H9 (cell line): Measurements from ENCODE around the gene MST1R. TPM values are rescaled to one million over a fixed set of nuclear protein-coding genes. Genes with fewer than 3 reads are reported as not detected.

Experiments
- DNase-seq: peaks from one replicate; pipeline ENCODE4 v3.0.0-alpha.2; 2017
- H2AFZ ChIP-seq: one replicate; pipeline ENCODE4 v1.6.1; 2013; ENCODE audit warnings: mild to moderate bottlenecking, low read length, control low read depth, moderate library complexity
- H2AK5ac ChIP-seq: 2 replicates; pipeline ENCODE4 v1.6.1; 2013; ENCODE audit warnings: low read length, control low read depth, mixed read lengths; ENCODE audit not compliant: insufficient read length
- H2BK120ac ChIP-seq: one replicate; pipeline ENCODE4 v1.6.1; 2013; ENCODE audit warnings: low read depth, mild to moderate bottlenecking, low read length, control low read depth, inconsistent platforms; ENCODE audit not compliant: poor library complexity, severe bottlenecking
- H2BK12ac ChIP-seq: 2 replicates; pipeline ENCODE4 v1.6.1; 2013; ENCODE audit warnings: low read length, control low read depth, mixed read lengths, low read depth; ENCODE audit not compliant: insufficient read length
- H2BK15ac ChIP-seq: 2 replicates; pipeline ENCODE4 v1.6.1; 2013; ENCODE audit warnings: low read depth, low read length, control low read depth
- H2BK20ac ChIP-seq: one replicate; pipeline ENCODE4 v1.6.1; 2013; ENCODE audit warnings: low read depth, mild to moderate bottlenecking, low read length, control low read depth, inconsistent platforms; ENCODE audit not compliant: poor library complexity, severe bottlenecking
- H2BK5ac ChIP-seq: 2 replicates; pipeline ENCODE4 v1.6.1; 2013; ENCODE audit warnings: low read length, control low read depth, mixed read lengths; ENCODE audit not compliant: insufficient read length
- H3K14ac ChIP-seq: 2 replicates; pipeline ENCODE4 v1.6.1; 2013; ENCODE audit warnings: low read length, control low read depth; ENCODE audit not compliant: insufficient read depth
- H3K18ac ChIP-seq: 2 replicates; pipeline ENCODE4 v1.6.1; 2013; ENCODE audit warnings: low read depth, mild to moderate bottlenecking, mixed read lengths, low read length, control low read depth; ENCODE audit not compliant: insufficient read length
- H3K23ac ChIP-seq: 2 replicates; pipeline ENCODE4 v1.6.1; 2013; ENCODE audit warnings: low read length, control low read depth, mixed read lengths, low read depth; ENCODE audit not compliant: insufficient read length
- H3K23me2 ChIP-seq: 2 replicates; pipeline ENCODE4 v1.6.1; 2013; ENCODE audit warnings: low read depth, mild to moderate bottlenecking, mixed read lengths, low read length, control low read depth; ENCODE audit not compliant: insufficient read length, poor library complexity, severe bottlenecking
- H3K27ac ChIP-seq: 2 replicates; pipeline ENCODE4 v1.5.1; 2013; ENCODE audit warnings: low read length, control low read depth, mixed read lengths, low read depth; ENCODE audit not compliant: insufficient read length
- H3K27me3 ChIP-seq: 2 replicates; pipeline ENCODE4 v1.6.1; 2013; ENCODE audit warnings: low read length, control low read depth, inconsistent platforms; ENCODE audit not compliant: insufficient read depth
- H3K4ac ChIP-seq: 2 replicates; pipeline ENCODE4 v1.6.1; 2013; ENCODE audit warnings: low read depth, mild to moderate bottlenecking, control low read depth, inconsistent platforms, low read length, moderate library complexity
- H3K4me1 ChIP-seq: 2 replicates; pipeline ENCODE4 v1.6.1; 2013; ENCODE audit warnings: low read length, control low read depth, inconsistent platforms; ENCODE audit not compliant: insufficient read depth
- H3K4me2 ChIP-seq: 2 replicates; pipeline ENCODE4 v1.6.1; 2013; ENCODE audit warnings: low read length, control low read depth, mixed read lengths; ENCODE audit not compliant: insufficient read length, insufficient read depth
- H3K56ac ChIP-seq: 2 replicates; pipeline ENCODE4 v1.6.1; 2013; ENCODE audit warnings: low read depth, mild to moderate bottlenecking, mixed read lengths, low read length, control low read depth; ENCODE audit not compliant: insufficient read length
- H3K79me1 ChIP-seq: 2 replicates; pipeline ENCODE4 v1.6.1; 2013; ENCODE audit warnings: low read depth, mild to moderate bottlenecking, moderate library complexity, low read length, control low read depth, inconsistent platforms; ENCODE audit not compliant: insufficient read depth, poor library complexity, severe bottlenecking
- H3K79me2 ChIP-seq: 2 replicates; pipeline ENCODE4 v1.6.1; 2013; ENCODE audit warnings: low read length, control low read depth, inconsistent platforms; ENCODE audit not compliant: insufficient read depth
- H3K9ac ChIP-seq: 2 replicates; pipeline ENCODE4 v1.6.1; 2013; ENCODE audit warnings: low read length, control low read depth, mixed read lengths; ENCODE audit not compliant: insufficient read length; ENCODE audit errors: extremely low read depth
- H3K9me3 ChIP-seq: one replicate; pipeline ENCODE4 v1.6.1; 2013; ENCODE audit warnings: low read depth, low read length, inconsistent platforms; ENCODE audit not compliant: control insufficient read depth
- H3T11ph ChIP-seq: one replicate; pipeline ENCODE4 v1.6.1; 2013; ENCODE audit warnings: mild to moderate bottlenecking, low read length, control low read depth, inconsistent platforms
- H4K20me1 ChIP-seq: one replicate; pipeline ENCODE4 v1.6.1; 2013; ENCODE audit not compliant: control insufficient read depth, insufficient read length, insufficient read depth
- H4K5ac ChIP-seq: 2 replicates; pipeline ENCODE4 v1.6.1; 2013; ENCODE audit warnings: low read depth, mild to moderate bottlenecking, mixed read lengths, low read length, control low read depth; ENCODE audit not compliant: insufficient read length
- H4K8ac ChIP-seq: replicated peaks from 2 replicates; pipeline ENCODE4 v1.6.1; 2013; ENCODE audit warnings: low read length, control low read depth, mixed read lengths, low read depth; ENCODE audit not compliant: insufficient read length
- H4K91ac ChIP-seq: 2 replicates; pipeline ENCODE4 v1.6.1; 2013; ENCODE audit warnings: low read depth, mild to moderate bottlenecking, moderate library complexity, mixed read lengths, low read length, control low read depth; ENCODE audit not compliant: insufficient read length
- H3K27ac Mint-ChIP-seq, 3 experiments: 2 replicates in 2 of 3; 3 replicates in 1 of 3; pipeline ENCODE4 v1.8.0; 2020 to 2021; ENCODE audit warnings: mixed read lengths in 3 of 3, mild to moderate bottlenecking in 1 of 3, moderate library complexity in 1 of 3
- H3K27me3 Mint-ChIP-seq: 2 replicates; pipeline ENCODE4 v1.8.0; 2021; ENCODE audit warnings: low read depth, mild to moderate bottlenecking, moderate library complexity, mixed read lengths
- H3K36me3 Mint-ChIP-seq, 3 experiments: 2 replicates in 2 of 3; 3 replicates in 1 of 3; pipeline ENCODE4 v1.8.0; 2020 to 2021; ENCODE audit warnings: low read depth in 3 of 3, mixed read lengths in 3 of 3; ENCODE audit not compliant: insufficient read depth in 1 of 3
- H3K4me1 Mint-ChIP-seq, 2 experiments: 2 replicates each; pipeline ENCODE4 v1.8.0; 2020; ENCODE audit warnings: mixed read lengths in 2 of 2
- H3K4me3 Mint-ChIP-seq, 2 experiments: 2 replicates in 1 of 2; 3 replicates in 1 of 2; pipeline ENCODE4 v1.8.0; 2020 to 2021; ENCODE audit warnings: mild to moderate bottlenecking in 2 of 2, mixed read lengths in 2 of 2, moderate library complexity in 1 of 2
- H3K9me3 Mint-ChIP-seq, 2 experiments: 2 replicates in 1 of 2; 3 replicates in 1 of 2; pipeline ENCODE4 v1.8.0; 2020; ENCODE audit warnings: mild to moderate bottlenecking in 2 of 2, mixed read lengths in 2 of 2, moderate library complexity in 1 of 2
- CTCF ChIP-seq: fragments of 200-600 bp; sonication (generic); conservative IDR thresholded peaks from 3 replicates; pipeline ENCODE4 v1.8.0; 2021; ENCODE audit warnings: antibody characterized with exemption, mild to moderate bottlenecking
- total RNA-seq: library from RNA; stranded (reverse); gene quantifications from 2 replicates; pipeline ENCODE4 v1.2.1, GENCODE V29; 2021

The MST1R gene
- total RNA-seq, 1 experiment from 2014 or later: 4.9 TPM

GRCh38 chr3:49841126-49841696 is 62.5 kb downstream of the MST1R start:
- H3K56ac ChIP-seq: no peak overlapping the region
- no peak overlapping the region for H2BK15ac ChIP-seq
- H3K27me3 Mint-ChIP-seq: no peaks in the 10 kb centered on the region
- no peaks in the 10 kb centered on the region for H3K27me3 ChIP-seq
- H3K23me2 ChIP-seq: no peaks in the 10 kb centered on the region
- H3K4me1 Mint-ChIP-seq: peaks cover 13 to 17% of the 10 kb centered on the region in 2 experiments
- no peak overlapping the region for H4K8ac ChIP-seq
- H2AFZ ChIP-seq: no peak overlapping the region
- no peak overlapping the region for H2BK120ac ChIP-seq
- no peak overlapping the region for H2BK20ac ChIP-seq
- no peak overlapping the region for H3K23ac ChIP-seq
- no peaks in the 10 kb centered on the region for H3K9me3 ChIP-seq
- no peaks in the 10 kb centered on the region for H3K4me1 ChIP-seq
- H3K4me2 ChIP-seq: no peak overlapping the region
- no peaks in the 10 kb centered on the region for H3K9me3 Mint-ChIP-seq
- no peaks in the 10 kb centered on the region for H3K79me2 ChIP-seq
- no peak overlapping the region for H3K9ac ChIP-seq
- TF ChIP-seq CTCF: peak; percentile 64
- H3K36me3 Mint-ChIP-seq: peaks cover 37 to 75% (median 72%) of the 10 kb centered on the region in 3 experiments; a peak in 6 of 7 replicates
- H3K14ac ChIP-seq: no peak overlapping the region
- H3K4ac ChIP-seq: no peak overlapping the region
- no peak overlapping the region for H3K27ac ChIP-seq
- no peaks in the 10 kb centered on the region for H4K20me1 ChIP-seq
- H3K27ac Mint-ChIP-seq: peak overlapping the region in 1 of 3 experiments; percentile 55; a peak in 1 of 7 replicates
- H2BK12ac ChIP-seq: no peak overlapping the region
- H3K4me3 Mint-ChIP-seq: no peak overlapping the region
- H4K5ac ChIP-seq: no peak overlapping the region
- H2BK5ac ChIP-seq: no peak overlapping the region
- H3K18ac ChIP-seq: no peak overlapping the region
- no peak overlapping the region for H3T11ph ChIP-seq
- H2AK5ac ChIP-seq: no peak overlapping the region
- no peak overlapping the region for H4K91ac ChIP-seq
- DNase-seq: peak; percentile 68
- no peaks in the 10 kb centered on the region for H3K79me1 ChIP-seq
